MCF 10A (cell line): ENCODE data around the gene MAPKBP1. TPM values are rescaled to one million over a fixed set of nuclear protein-coding genes. Genes with fewer than 3 reads are reported as not detected.

Experiments
- BruUV-seq: library from RNA; stranded (reverse); fragments of 400-500 nt; replicated peaks from 2 replicates; lab custom pipeline; 2021; lab: Mats Ljungman, UMichigan
- CTCF ChIA-PET: fragments of 300-600 bp; sonication (Branson Sonifier 250); formaldehyde crosslinking; extraction: SDS; loops from one replicate; lab custom pipeline; 2021; ENCODE audit warnings: antibody characterized with exemption, inconsistent platforms; lab: Yijun Ruan, JAX
- POLR2A ChIA-PET: fragments of 300-600, 350-650 bp; sonication (Branson Sonifier 250); formaldehyde crosslinking; extraction: SDS; loops from one replicate; lab custom pipeline; 2020; ENCODE audit warnings: antibody characterized with exemption, inconsistent platforms; lab: Yijun Ruan, JAX
- DNase-seq: peaks from one replicate; pipeline ENCODE4 v3.0.0-alpha.2; 2018; ENCODE audit not compliant: unreplicated experiment
- H3K27ac Mint-ChIP-seq: one replicate; pipeline ENCODE4 v1.8.0; 2022; ENCODE audit warnings: mild to moderate bottlenecking, low read depth, mixed read lengths; ENCODE audit not compliant: unreplicated experiment
- H3K27me3 Mint-ChIP-seq: one replicate; pipeline ENCODE4 v1.8.0; 2022; ENCODE audit warnings: mixed read lengths; ENCODE audit not compliant: insufficient read depth, unreplicated experiment
- H3K36me3 Mint-ChIP-seq: one replicate; pipeline ENCODE4 v1.8.0; 2022; ENCODE audit warnings: mild to moderate bottlenecking, moderate library complexity, mixed read lengths; ENCODE audit not compliant: insufficient read depth, unreplicated experiment
- H3K4me1 Mint-ChIP-seq: one replicate; pipeline ENCODE4 v1.8.0; 2022; ENCODE audit warnings: mixed read lengths; ENCODE audit not compliant: insufficient read depth, unreplicated experiment
- H3K4me3 Mint-ChIP-seq: one replicate; pipeline ENCODE4 v1.8.0; 2022; ENCODE audit warnings: mild to moderate bottlenecking, moderate library complexity, mixed read lengths; ENCODE audit not compliant: unreplicated experiment
- H3K9me3 Mint-ChIP-seq: one replicate; pipeline ENCODE4 v1.8.0; 2022; ENCODE audit warnings: mixed read lengths; ENCODE audit not compliant: unreplicated experiment
- intact Hi-C: fragments of 100-400 bp; cut with micrococcal nuclease; formaldehyde crosslinking; loops from 2 replicates; pipeline ENCODE4 v1.14.1; 2022
- total RNA-seq: library from RNA; stranded (reverse); gene quantifications from 2 replicates; pipeline ENCODE4 v1.2.3, GENCODE V29; 2022
- TF ChIP-seq, protein P1 (sequence below): fragments of 200-600 bp; IDR thresholded peaks from one replicate; pipeline ENCODE4 v1.8.0; 2022; ENCODE audit warnings: antibody characterized with exemption, mild to moderate bottlenecking; ENCODE audit not compliant: unreplicated experiment

Gene MAPKBP1
- total RNA-seq, 1 experiment from 2014 or later: 35.0 TPM

GRCh38 chr15:41848631-41849030, 74.3 kb downstream of the MAPKBP1 start:
- BruUV-seq: no TSS peak
- H3K9me3 Mint-ChIP-seq: no peaks in the 10 kb centered on the region
- intact Hi-C loops: no loop called here
- no peak for DNase-seq
- ChIA-PET CTCF (interaction anchor here (0.8 kb wide), 1 partner anchor 23 kb away, joined by 3 read pairs; no protein-coding TSS in a partner anchor), POLR2A (interaction anchor here (1.9 kb wide), 1 partner anchor 10 kb away, joined by 5 read pairs; no protein-coding TSS in a partner anchor)
- no peaks in the 10 kb centered on the region for H3K4me1 Mint-ChIP-seq
- H3K36me3 Mint-ChIP-seq: peaks cover 6% of the 10 kb centered on the region
- TF ChIP-seq, protein P1, sequence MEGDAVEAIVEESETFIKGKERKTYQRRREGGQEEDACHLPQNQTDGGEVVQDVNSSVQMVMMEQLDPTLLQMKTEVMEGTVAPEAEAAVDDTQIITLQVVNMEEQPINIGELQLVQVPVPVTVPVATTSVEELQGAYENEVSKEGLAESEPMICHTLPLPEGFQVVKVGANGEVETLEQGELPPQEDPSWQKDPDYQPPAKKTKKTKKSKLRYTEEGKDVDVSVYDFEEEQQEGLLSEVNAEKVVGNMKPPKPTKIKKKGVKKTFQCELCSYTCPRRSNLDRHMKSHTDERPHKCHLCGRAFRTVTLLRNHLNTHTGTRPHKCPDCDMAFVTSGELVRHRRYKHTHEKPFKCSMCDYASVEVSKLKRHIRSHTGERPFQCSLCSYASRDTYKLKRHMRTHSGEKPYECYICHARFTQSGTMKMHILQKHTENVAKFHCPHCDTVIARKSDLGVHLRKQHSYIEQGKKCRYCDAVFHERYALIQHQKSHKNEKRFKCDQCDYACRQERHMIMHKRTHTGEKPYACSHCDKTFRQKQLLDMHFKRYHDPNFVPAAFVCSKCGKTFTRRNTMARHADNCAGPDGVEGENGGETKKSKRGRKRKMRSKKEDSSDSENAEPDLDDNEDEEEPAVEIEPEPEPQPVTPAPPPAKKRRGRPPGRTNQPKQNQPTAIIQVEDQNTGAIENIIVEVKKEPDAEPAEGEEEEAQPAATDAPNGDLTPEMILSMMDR: no peak
- H3K27me3 Mint-ChIP-seq: no peaks in the 10 kb centered on the region
- no peak overlapping the region for H3K27ac Mint-ChIP-seq
- no peak overlapping the region for H3K4me3 Mint-ChIP-seq

DNA sequence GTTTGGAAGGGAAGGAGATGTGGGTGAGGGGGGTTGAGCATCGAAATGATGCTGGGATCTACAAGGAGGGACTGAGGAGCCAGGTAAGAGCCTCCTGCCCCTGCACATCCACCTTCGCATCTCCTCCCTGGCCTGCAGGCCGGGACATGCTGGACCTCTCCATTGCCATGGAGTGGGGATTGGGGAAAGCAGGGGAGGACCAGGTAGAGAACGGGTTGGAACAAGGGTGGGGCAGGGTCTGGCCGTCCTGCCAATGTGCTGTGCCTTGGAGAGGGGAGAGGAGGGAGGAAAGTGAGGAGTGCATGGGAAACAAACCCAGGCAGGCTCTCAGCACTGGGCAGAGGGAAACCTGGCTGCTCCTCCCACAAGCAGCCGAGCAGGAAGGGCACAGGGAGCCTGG, 74.9 kb downstream of the MAPKBP1 start:
- Mint-ChIP-seq H3K4me1 (no peaks in the 10 kb centered on the region), H3K9me3 (no peaks in the 10 kb centered on the region)
- intact Hi-C loops: no loop called here

DNA sequence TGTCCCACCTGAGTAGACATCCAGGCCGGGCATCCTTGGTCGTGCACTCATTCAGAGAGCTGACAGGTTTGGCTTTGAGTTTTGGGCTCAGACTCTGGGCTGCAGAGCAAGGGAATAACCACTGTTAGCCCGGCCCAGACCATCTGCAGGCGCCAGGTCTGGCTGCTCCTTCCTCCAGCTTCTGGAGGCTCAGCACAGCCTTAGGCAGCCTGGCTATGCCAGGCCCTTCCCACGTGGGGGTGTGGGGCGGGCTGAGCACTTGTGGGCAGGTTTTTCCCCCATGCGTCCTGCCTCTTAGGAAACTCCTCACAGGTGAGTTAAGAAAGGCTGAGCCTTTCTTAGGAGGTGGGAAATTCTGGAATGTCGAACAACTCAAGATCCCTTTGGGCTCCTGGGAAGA, 75.6 kb downstream of the MAPKBP1 start:
- Mint-ChIP-seq H3K4me1 (no peaks in the 10 kb centered on the region), H3K36me3 (peaks cover 6% of the 10 kb centered on the region), H3K27me3 (no peaks in the 10 kb centered on the region), H3K9me3 (no peaks in the 10 kb centered on the region), H3K4me3 (no peak overlapping the region), H3K27ac (no peak overlapping the region)
- TF ChIP-seq, protein P1: no peak
- DNase-seq: peak; percentile 32
- ChIA-PET POLR2A (interaction anchor here (1.4 to 1.9 kb wide), 2 partner anchors 8 to 12 kb away, joined by 5 read pairs; no protein-coding TSS in a partner anchor), CTCF (interaction anchor here (0.5 to 0.8 kb wide), 2 partner anchors 77 to 310 kb away, joined by 3 read pairs; no protein-coding TSS in a partner anchor)
- intact Hi-C loops: no loop called here
- BruUV-seq: no TSS peak

More for the DNA sequence above, 74.9 kb downstream of the MAPKBP1 start:
- ChIA-PET CTCF (interaction anchor here (0.8 kb wide), 1 partner anchor 76 kb away, joined by 3 read pairs; no protein-coding TSS in a partner anchor), POLR2A (interaction anchor here (1.4 to 1.9 kb wide), 2 partner anchors 9 to 13 kb away, joined by 5 read pairs; no protein-coding TSS in a partner anchor)
- BruUV-seq: no TSS peak
- no peak overlapping the region for H3K27ac Mint-ChIP-seq
- H3K27me3 Mint-ChIP-seq: no peaks in the 10 kb centered on the region
- no peak for DNase-seq
- H3K4me3 Mint-ChIP-seq: no peak overlapping the region
- peaks cover 6% of the 10 kb centered on the region for H3K36me3 Mint-ChIP-seq
- TF ChIP-seq, protein P1: no peak

- no peak overlapping the region for H3K27ac Mint-ChIP-seq
- H3K4me1 Mint-ChIP-seq: no peaks in the 10 kb centered on the region
- no peaks in the 10 kb centered on the region for H3K9me3 Mint-ChIP-seq
- BruUV-seq: no TSS peak
- no peaks in the 10 kb centered on the region for H3K27me3 Mint-ChIP-seq
- ChIA-PET POLR2A (interaction anchor here (0.6 to 1.6 kb wide), 5 partner anchors 11 to 293 kb away, joined by 3 to 5 read pairs (median 4); partner anchors contain the start of genes MAPKBP1 and PLA2G4B), CTCF (interaction anchor here (0.5 kb wide), 1 partner anchor 311 kb away, joined by 3 read pairs; no protein-coding TSS in a partner anchor)
- TF ChIP-seq, protein P1: no peak
- no peak for DNase-seq
- H3K4me3 Mint-ChIP-seq: no peak overlapping the region
- intact Hi-C loops: no loop called here
- peaks cover 9% of the 10 kb centered on the region for H3K36me3 Mint-ChIP-seq
These were observed 76.3 kb downstream of the MAPKBP1 start for GRCh38 chr15:41850482-41851166.
